ENCODE results near the gene SLC2A8.

- TF ChIP-seq SUZ12 (IDR thresholded peaks at IDR 0.05) (no peak), ELF4 (IDR thresholded peaks at IDR 0.05) (no peak), BHLHE40 (IDR thresholded peaks at IDR 0.05; ENCODE audit: borderline replicate concordance) (no peak), ARNT (IDR thresholded peaks at IDR 0.05) (no peak), NFRKB (IDR thresholded peaks at IDR 0.05) (no peak), FOXA1 (IDR thresholded peaks at IDR 0.05) (no peak), SP1 (IDR thresholded peaks at IDR 0.05) (no peak), TARDBP (IDR thresholded peaks at IDR 0.05) (no peak), L3MBTL2 (conservative IDR thresholded peaks at IDR 0.05) (no peak), ZNF384 (IDR thresholded peaks at IDR 0.05) (no peak), FOXK2 (IDR thresholded peaks at IDR 0.05) (no peak)
These were observed 36.7 kb upstream of the SLC2A8 start for GRCh38 chr9:127360250-127360649.
